K562 (cell line): ENCODE measurements around the gene ZNF319. TPM values are rescaled to one million over a fixed set of nuclear protein-coding genes. Genes with fewer than 3 reads are reported as not detected.

Experiments used
- ATAC-seq: fragments of 200-7000 bp; cut with Tn5 transposase; 3 replicates; pipeline ENCODE4 v1.9.1; 2020; ENCODE audit warnings: moderate library complexity
- BruUV-seq: library from RNA; stranded (reverse); fragments of 400-500 nt; replicated peaks from 2 replicates; lab custom pipeline; 2021; lab: Mats Ljungman, UMichigan
- CTCF ChIA-PET: fragments of 300-600 bp; formaldehyde crosslinking; extraction: SDS; loops from one replicate; lab custom pipeline; 2021; ENCODE audit warnings: low intra/inter-chr PET ratio; lab: Yijun Ruan, JAX
- POLR2A ChIA-PET: fragments of 300-600, 350-650 bp; sonication (Branson Sonifier 250); formaldehyde crosslinking; extraction: SDS; loops from one replicate; lab custom pipeline; 2021; ENCODE audit warnings: antibody characterized with exemption, inconsistent platforms; lab: Yijun Ruan, JAX
- DNase-seq, 4 experiments: peaks; one replicate each; pipeline versions ENCODE4 v3.0.0 to v3.0.0-alpha.2; 2011 to 2018; ENCODE audit warnings: low spot score in 3 of 4, mixed read lengths in 3 of 4; ENCODE audit errors: extremely low read depth in 1 of 4
- FAIRE-seq: peaks from 2 replicates; lab custom pipeline; 2011; peaks lifted over from hg19 to GRCh38; lab: Jason Lieb, UNC
- H2AFZ ChIP-seq: 2 replicates; pipeline ENCODE4 v1.6.0; 2011; ENCODE audit warnings: low read depth, low read length, control low read depth, inconsistent platforms
- H3K27ac ChIP-seq: fragments of 200-600 bp; 3 replicates; pipeline ENCODE4 v1.8.0; 2011; ENCODE audit warnings: low read depth, mild to moderate bottlenecking, control low read depth, inconsistent platforms, low read length, moderate library complexity, mixed read lengths; ENCODE audit errors: extremely low read depth
- H3K27me3 ChIP-seq, 2 experiments: fragments of 300-600 bp in 1 of 2; 2 replicates in 1 of 2; 3 replicates in 1 of 2; pipeline versions ENCODE4 v1.6.0 to v1.8.0; 2011; ENCODE audit warnings: inconsistent platforms in 2 of 2, low read length in 2 of 2, mild to moderate bottlenecking in 1 of 2, mixed read lengths in 1 of 2, moderate library complexity in 1 of 2; ENCODE audit not compliant: control insufficient read depth in 2 of 2, insufficient read depth in 2 of 2
- H3K36me3 ChIP-seq: fragments of 300-600 bp; 3 replicates; pipeline ENCODE4 v1.8.0; 2011; ENCODE audit warnings: mild to moderate bottlenecking, low read length, inconsistent platforms; ENCODE audit not compliant: control insufficient read depth, insufficient read depth
- H3K4me1 ChIP-seq, 2 experiments: fragments of 200-600 bp in 1 of 2; replicated peaks in 1 of 2; 2 replicates in 1 of 2; 3 replicates in 1 of 2; pipeline versions ENCODE4 v1.5.1 to v1.8.0; 2011; ENCODE audit warnings: inconsistent platforms in 2 of 2, low read length in 2 of 2, mild to moderate bottlenecking in 1 of 2, mixed read lengths in 1 of 2, moderate library complexity in 1 of 2; ENCODE audit not compliant: control insufficient read depth in 2 of 2, insufficient read depth in 2 of 2
- H3K4me2 ChIP-seq: 2 replicates; pipeline ENCODE4 v1.6.1; 2011; ENCODE audit warnings: low read length, control low read depth, inconsistent platforms, mixed read lengths; ENCODE audit not compliant: insufficient read depth
- H3K4me3 ChIP-seq: fragments of 200-600 bp; sonication (generic), shearing (Covaris generic); 2 replicates; pipeline ENCODE4 v1.5.1; 2016; ENCODE audit warnings: control low read depth, inconsistent platforms
- H3K79me2 ChIP-seq: fragments of 200-600 bp; 3 replicates; pipeline ENCODE4 v1.8.0; 2011; ENCODE audit warnings: low read length, inconsistent platforms; ENCODE audit not compliant: control insufficient read depth, insufficient read depth
- H3K9ac ChIP-seq, 2 experiments: 2 replicates each; pipeline versions ENCODE4 v1.6.0 to v1.6.1; 2011; ENCODE audit warnings: low read depth in 2 of 2, low read length in 2 of 2, control low read depth in 1 of 2, inconsistent platforms in 1 of 2, mild to moderate bottlenecking in 1 of 2, mixed read lengths in 1 of 2; ENCODE audit not compliant: insufficient read depth in 1 of 2
- H3K9me1 ChIP-seq: one replicate; pipeline ENCODE4 v1.6.0; 2011; ENCODE audit warnings: inconsistent platforms, mild to moderate bottlenecking, low read length, moderate library complexity; ENCODE audit not compliant: control insufficient read depth, insufficient read depth
- H3K9me3 ChIP-seq: replicated peaks from 2 replicates; pipeline ENCODE4 v1.5.1; 2011; ENCODE audit warnings: low read depth, low read length, inconsistent platforms; ENCODE audit not compliant: control insufficient read depth, insufficient read depth
- H4K20me1 ChIP-seq: replicated peaks from 2 replicates; pipeline ENCODE4 v1.6.1; 2011; ENCODE audit warnings: low read length, inconsistent platforms, mixed read lengths; ENCODE audit not compliant: control insufficient read depth, insufficient read depth
- CBX1 ChIP-seq: sonication (generic); IDR thresholded peaks from 2 replicates; pipeline ENCODE4 v1.6.1; 2016; ENCODE audit warnings: antibody characterized with exemption, low read depth, mild to moderate bottlenecking
- DLX4 ChIP-seq: fragments of 250-450 bp; sonication (Bioruptor Pico); IDR thresholded peaks from 2 replicates; pipeline ENCODE4 v1.6.1; 2021; ENCODE audit warnings: mild to moderate bottlenecking
- GABPB1 ChIP-seq: sonication (generic); formaldehyde crosslinking; IDR thresholded peaks from 2 replicates; pipeline ENCODE4 v1.8.0; 2022; ENCODE audit warnings: mild to moderate bottlenecking, missing genetic modification reagents
- GATAD2B ChIP-seq: fragments of 450-650 bp; IDR thresholded peaks from 2 replicates; pipeline ENCODE4 v1.6.1; 2017; ENCODE audit warnings: mild to moderate bottlenecking, borderline replicate concordance
- HIVEP1 ChIP-seq: fragments of 250-450 bp; sonication (Bioruptor Pico); IDR thresholded peaks from 2 replicates; pipeline ENCODE4 v1.4.0; 2020; ENCODE audit warnings: mild to moderate bottlenecking
- HMG20B ChIP-seq: fragments of 250-450 bp; sonication (Bioruptor Pico); IDR thresholded peaks from 2 replicates; pipeline ENCODE4 v1.5.0; 2021; ENCODE audit warnings: mild to moderate bottlenecking
- MCM5 ChIP-seq: fragments of 450-650 bp; IDR thresholded peaks from 2 replicates; pipeline ENCODE4 v1.6.1; 2016; ENCODE audit warnings: low read depth
- ZNF274 ChIP-seq: IDR thresholded peaks from 2 replicates; pipeline ENCODE4 v1.6.1; 2011; ENCODE audit warnings: low read depth, mild to moderate bottlenecking, low read length, moderate library complexity, borderline replicate concordance
- ZNF444 ChIP-seq: fragments of 250-450 bp; sonication (Bioruptor Pico); IDR thresholded peaks from 2 replicates; pipeline ENCODE4 v1.4.0; 2020; ENCODE audit warnings: mild to moderate bottlenecking, moderate library complexity
- ZNF639 ChIP-seq, 2 experiments: fragments of 200-800 bp in 1 of 2; sonication (Bioruptor generic) in 1 of 2; sonication (generic) in 1 of 2; formaldehyde crosslinking in 1 of 2; IDR thresholded peaks in 1 of 2; conservative IDR thresholded peaks in 1 of 2; 2 replicates each; pipeline versions ENCODE4 v1.5.0 to v1.6.1; 2016 to 2020; ENCODE audit warnings: missing compliant biosample characterization in 1 of 2, missing genetic modification characterization in 1 of 2, missing genetic modification reagents in 1 of 2
- WGBS: fragments of 100-300 bp; shearing (Covaris generic); methylation state at CpG from one replicate; pipeline ENCODE4 v1.1.6; 2016; ENCODE audit warnings: low coverage, mixed read lengths; ENCODE audit not compliant: insufficient coverage; ENCODE audit errors: missing lambda C conversion rate; 5-methylcytosine and 5-hydroxymethylcytosine counted together
- in situ Hi-C: fragments of 300-500 bp; cut with MboI; formaldehyde crosslinking; loops from 4 replicates; pipeline ENCODE4 v1.15.0; 2018; ENCODE audit warnings: inconsistent platforms, mixed read lengths
- intact Hi-C: fragments of 100-400 bp; cut with micrococcal nuclease; formaldehyde crosslinking; loops from 2 replicates; pipeline ENCODE4 v1.14.2; 2022
- polyA plus RNA-seq, 8 experiments: library from polyadenylated mRNA; depleted of rRNA in 4 of 8; stranded (reverse) in 5 of 8; unstranded in 3 of 8; fragments of >200 nt; fragmentation: Nextera tagmentation in 2 of 8; fragmentation: Illumina TruSeq in 1 of 8; extraction: Ambion mirVana in 2 of 8; extraction: Trizol in 1 of 8; gene quantifications; 2 replicates each; pipeline versions ENCODE4 v1.2.1 to v1.2.3, GENCODE V29; 2011 to 2014; ENCODE audit warnings: inconsistent platforms in 1 of 8, missing spikeins in 1 of 8
- total RNA-seq, 7 experiments: library from RNA; depleted of rRNA in 6 of 7; stranded (reverse); fragments of >200 nt in 6 of 7; fragmentation: Illumina TruSeq in 2 of 7; extraction: Trizol in 2 of 7; gene quantifications; 2 replicates each; pipeline versions ENCODE4 v1.2.1 to v1.2.3, GENCODE V29; 2011 to 2021; ENCODE audit warnings: low replicate concordance in 1 of 7

ZNF319 gene
- total and polyA plus RNA-seq, 9 of the 15 experiments (the other 6 are each of a cell fraction or from before 2014, with no cell fraction given) = 0.20 to 5.7 (median 1.4) TPM

DNA sequence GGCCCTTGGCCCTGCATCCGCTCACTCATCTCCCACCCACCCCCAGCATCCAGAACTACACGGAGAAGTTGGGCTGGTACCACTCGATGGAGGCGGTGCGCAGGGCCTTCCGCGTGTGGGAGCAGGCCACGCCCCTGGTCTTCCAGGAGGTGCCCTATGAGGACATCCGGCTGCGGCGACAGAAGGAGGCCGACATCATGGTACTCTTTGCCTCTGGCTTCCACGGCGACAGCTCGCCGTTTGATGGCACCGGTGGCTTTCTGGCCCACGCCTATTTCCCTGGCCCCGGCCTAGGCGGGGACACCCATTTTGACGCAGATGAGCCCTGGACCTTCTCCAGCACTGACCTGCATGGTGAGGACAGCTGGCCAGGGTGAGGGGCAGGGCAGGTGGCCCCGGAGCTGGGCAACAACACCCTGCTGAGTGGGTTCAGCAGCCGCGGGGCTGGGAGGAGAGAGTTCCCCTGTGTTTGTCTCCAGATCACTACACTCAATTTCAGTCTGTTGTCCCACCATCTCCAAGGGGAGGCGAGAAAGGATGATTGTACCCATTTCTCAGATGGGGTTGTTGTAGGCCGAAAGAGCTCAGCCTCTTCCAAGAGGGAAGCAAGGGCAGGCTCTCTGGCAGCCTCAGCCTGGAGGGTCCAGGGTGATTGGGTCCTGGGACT is 39.5 kb upstream of the ZNF319 start (continued):
- TF ChIP-seq ZNF274 = no peak
- no peak for TF ChIP-seq ZNF639 (CRISPR knock-in tag; conservative IDR thresholded peaks at IDR 0.05 in 1 of 2, IDR thresholded peaks at IDR 0.05 in 1 of 2)
- TF ChIP-seq GABPB1 (CRISPR knock-in tag) = no peak
- no peak for TF ChIP-seq GATAD2B
- TF ChIP-seq MCM5 = no peak
- TF ChIP-seq CBX1 = no peak

GRCh38 chr16:58038219-58038641 is 37.8 kb upstream of the ZNF319 start:
- intact Hi-C loops (no loop called here), in situ Hi-C loops (no loop called here)
- ATAC-seq (no peak), DNase-seq (no peak), FAIRE-seq (no peak)
- H3K27me3 ChIP-seq = no peaks in the 10 kb centered on the region
- no peak overlapping the region for H2AFZ ChIP-seq
- no peak for TF ChIP-seq DLX4 (CRISPR knock-in tag)
- TF ChIP-seq HIVEP1 = no peak
- no peak for TF ChIP-seq HMG20B
- TF ChIP-seq ZNF444 = no peak
- H3K9ac ChIP-seq = no peak overlapping the region
- H3K9me1 ChIP-seq = peaks cover 12% of the 10 kb centered on the region
- POLR2A ChIA-PET = no interaction called here
- H3K9me3 ChIP-seq = no peaks in the 10 kb centered on the region
- peaks cover 23 to 43% of the 10 kb centered on the region in 2 experiments for H3K4me1 ChIP-seq
- no TSS peak for BruUV-seq
- no peak overlapping the region for H3K27ac ChIP-seq
- peaks cover 14% of the 10 kb centered on the region for H4K20me1 ChIP-seq
- H3K36me3 ChIP-seq = peaks cover 39% of the 10 kb centered on the region; the same call in 2 of the 3 replicates
- CTCF ChIA-PET = no interaction called here
- no peak overlapping the region for H3K4me3 ChIP-seq
- 91% methylated on average over 11 of the region's 20 CpGs for WGBS
- no peak overlapping the region for H3K4me2 ChIP-seq
- peaks cover 2% of the 10 kb centered on the region; the same call in 1 of the 3 replicates for H3K79me2 ChIP-seq
